Measurements from ENCODE around the gene TAC3. TPM values are rescaled to one million over a fixed set of nuclear protein-coding genes. Genes with fewer than 3 reads are reported as not detected.

The TAC3 gene
- total RNA-seq, 3 donors from 2014 or later, result not detected

GRCh38 chr12:57011438-57012424 lies 4.6 kb downstream of the TAC3 start:
- TF ChIP-seq POLR2AphosphoS5 (IDR thresholded peaks at IDR 0.05), result no peak
- TF ChIP-seq CTCF (IDR thresholded peaks at IDR 0.05), result no peak
- no peak for TF ChIP-seq POLR2A (IDR thresholded peaks at IDR 0.05)
- DNase-seq (ENCODE audit: low spot score in 2 of 2), result no peak
- Histone ChIP-seq H3K36me3 (no peaks in the 10 kb centered on the region), H3K4me1 (no peaks in the 10 kb centered on the region), H3K27ac (no peak overlapping the region), H3K9me3 (no peaks in the 10 kb centered on the region), H3K4me3 (no peak overlapping the region), H3K27me3 (no peaks in the 10 kb centered on the region)
- intact Hi-C loops (cut with DNase I; ENCODE audit: low total_unique reads), result no loop called here

GRCh38 chr12:57010627-57011247 lies 5.6 kb downstream of the TAC3 start:
- intact Hi-C loops (cut with DNase I; ENCODE audit: low total_unique reads), result no loop called here
- H3K27me3 ChIP-seq, result no peaks in the 10 kb centered on the region
- H3K9me3 ChIP-seq, result no peaks in the 10 kb centered on the region
- no peak for DNase-seq (ENCODE audit: low spot score in 2 of 2)
- H3K4me1 ChIP-seq, result no peaks in the 10 kb centered on the region
- H3K27ac ChIP-seq, result no peak overlapping the region
- H3K4me3 ChIP-seq, result no peak overlapping the region
- no peaks in the 10 kb centered on the region for H3K36me3 ChIP-seq
- TF ChIP-seq CTCF (IDR thresholded peaks at IDR 0.05) (no peak), POLR2A (IDR thresholded peaks at IDR 0.05) (no peak), POLR2AphosphoS5 (IDR thresholded peaks at IDR 0.05) (no peak)

- Histone ChIP-seq H3K4me1 (peaks cover 0 to 5% of the 10 kb centered on the region in 2 donors), H3K27ac (no peak overlapping the region), H3K36me3 (no peaks in the 10 kb centered on the region), H3K4me3 (no peak overlapping the region), H3K9me3 (no peaks in the 10 kb centered on the region), H3K27me3 (no peaks in the 10 kb centered on the region)
- TF ChIP-seq POLR2AphosphoS5 (IDR thresholded peaks at IDR 0.05) (no peak), CTCF (IDR thresholded peaks at IDR 0.05) (no peak), POLR2A (IDR thresholded peaks at IDR 0.05) (no peak)
- DNase-seq (ENCODE audit: low spot score in 2 of 2), result no peak
- intact Hi-C loops (cut with DNase I; ENCODE audit: low total_unique reads), result no loop called here
Observed at GRCh38 chr12:57009949-57010626, 6.2 kb downstream of the TAC3 start.

- intact Hi-C loops (cut with DNase I; ENCODE audit: low total_unique reads), result no loop called here
- DNase-seq (ENCODE audit: low spot score in 2 of 2), result no peak
- H3K36me3 ChIP-seq, result peaks cover 6% of the 10 kb centered on the region
- no peaks in the 10 kb centered on the region for H3K27me3 ChIP-seq
- H3K4me3 ChIP-seq, result no peak overlapping the region
- no peak for TF ChIP-seq POLR2AphosphoS5 (IDR thresholded peaks at IDR 0.05)
- peak in 2 of 3 donors; percentile 24 to 27 for TF ChIP-seq CTCF (IDR thresholded peaks at IDR 0.05)
- no peak overlapping the region for H3K27ac ChIP-seq
- no peaks in the 10 kb centered on the region for H3K9me3 ChIP-seq
- peaks cover 0 to 9% of the 10 kb centered on the region in 2 donors for H3K4me1 ChIP-seq
Observed at GRCh38 chr12:57008178-57008577, 8.2 kb downstream of the TAC3 start.
